Esophagus muscularis mucosa (tissue), 4 donors: ENCODE data around the gene DSTYK.

Experiments used
- CTCF ChIP-seq, 3 experiments: fragments of 200-600 bp in 2 of 3; fragments of 450-650 bp in 1 of 3; sonication (generic) in 2 of 3; IDR thresholded peaks; one replicate each; pipeline ENCODE4 v1.5.1; 2017 to 2019; ENCODE audit warnings: antibody characterized with exemption in 3 of 3, mild to moderate bottlenecking in 2 of 3, moderate library complexity in 1 of 3
- EP300 ChIP-seq: sonication (generic); formaldehyde crosslinking; IDR thresholded peaks from one replicate; pipeline ENCODE4 v1.6.1; 2017; ENCODE audit warnings: antibody characterized with exemption
- POLR2A ChIP-seq: fragments of 450-650 bp; IDR thresholded peaks from one replicate; pipeline ENCODE4 v1.6.1; 2017; ENCODE audit warnings: antibody characterized with exemption, moderate library complexity, mild to moderate bottlenecking, low read depth
- POLR2AphosphoS5 ChIP-seq, 2 donors: sonication (generic); formaldehyde crosslinking; IDR thresholded peaks; one replicate each; pipeline ENCODE4 v1.6.1; 2017; ENCODE audit warnings: antibody characterized with exemption in 2 of 2

DNA sequence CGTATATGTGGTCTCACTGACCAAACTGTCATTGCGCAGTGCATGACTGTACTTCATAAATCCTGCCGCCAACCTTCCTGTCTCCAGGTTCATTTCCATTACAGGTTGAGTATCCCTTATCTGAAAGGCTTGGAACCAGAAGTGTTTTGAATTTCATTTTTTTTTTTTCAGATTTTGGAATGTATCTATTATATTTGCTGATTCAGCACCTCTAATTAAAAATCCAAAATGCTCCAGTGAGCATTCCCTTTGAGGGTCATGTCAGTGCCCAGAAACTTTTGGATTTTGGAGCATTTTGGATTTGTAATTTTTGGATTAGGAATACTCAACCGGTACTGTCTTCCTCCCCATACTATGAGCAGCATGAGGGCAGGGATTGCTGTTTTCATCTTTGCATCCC is 59.0 kb downstream of the DSTYK start:
- TF ChIP-seq CTCF (IDR thresholded peaks at IDR 0.05) (no peak), EP300 (no peak), POLR2A (no peak), POLR2AphosphoS5 (IDR thresholded peaks at IDR 0.05) (no peak)
